SH-SY5Y (cell line): ENCODE measurements around the gene CDK6.

Experiments
- GATA2 ChIP-seq: IDR thresholded peaks from 2 replicates; pipeline ENCODE4 v1.6.1; 2011; ENCODE audit warnings: mild to moderate bottlenecking, low read depth, low read length
- GATA3 ChIP-seq: IDR thresholded peaks from 2 replicates; pipeline ENCODE4 v1.6.1; 2011; ENCODE audit warnings: low read depth, mild to moderate bottlenecking, low read length, moderate library complexity

GRCh38 chr7:92650391-92650790, 186.0 kb downstream of the CDK6 start:
- TF ChIP-seq GATA2 (no peak), GATA3 (no peak)
